SU-DHL-6 (cell line): ENCODE measurements around the gene EXOC6B.

Source experiments
- CTCF ChIP-seq: fragments of 200-600 bp; sonication (generic); IDR thresholded peaks from one replicate; pipeline ENCODE4 v1.5.1; 2017; ENCODE audit warnings: antibody characterized with exemption, mild to moderate bottlenecking, low read length, moderate library complexity; ENCODE audit not compliant: insufficient read depth, poor library complexity, severe bottlenecking
- EZH2phosphoT487 ChIP-seq: fragments of 200-600 bp; sonication (generic), shearing (Covaris generic); conservative IDR thresholded peaks from 2 replicates; pipeline ENCODE4 v1.6.1; 2018; ENCODE audit warnings: mild to moderate bottlenecking, antibody characterized with exemption, low read length, moderate library complexity, mixed read lengths

- TF ChIP-seq CTCF = no peak
- no peak for TF ChIP-seq EZH2phosphoT487
These were observed 532.2 kb downstream of the EXOC6B start for GRCh38 chr2:72293620-72294019.
